Calu3 (cell line): ENCODE measurements around the gene ANO2. TPM values are rescaled to one million over a fixed set of nuclear protein-coding genes. Genes with fewer than 3 reads are reported as not detected.

Experiments used
- BruUV-seq: library from RNA; stranded (reverse); fragments of 400-500 nt; replicated peaks from 2 replicates; lab custom pipeline; 2021; lab: Mats Ljungman, UMichigan
- CTCF ChIA-PET: fragments of 300-600 bp; sonication (Branson Sonifier 250); formaldehyde crosslinking; loops from one replicate; lab custom pipeline; 2022; ENCODE audit warnings: antibody characterized with exemption; lab: Charles Lee
- DNase-seq: peaks from one replicate; pipeline ENCODE4 v3.0.0; 2022
- H3K27ac Mint-ChIP-seq: one replicate; pipeline ENCODE4 v1.8.0; 2022; ENCODE audit warnings: mixed read lengths; ENCODE audit not compliant: unreplicated experiment
- H3K27me3 Mint-ChIP-seq: one replicate; pipeline ENCODE4 v1.8.0; 2022; ENCODE audit warnings: mixed read lengths; ENCODE audit not compliant: unreplicated experiment
- H3K36me3 Mint-ChIP-seq: one replicate; pipeline ENCODE4 v1.8.0; 2022; ENCODE audit warnings: mild to moderate bottlenecking, moderate library complexity, mixed read lengths; ENCODE audit not compliant: insufficient read depth, unreplicated experiment
- H3K4me1 Mint-ChIP-seq: one replicate; pipeline ENCODE4 v1.8.0; 2022; ENCODE audit warnings: mild to moderate bottlenecking, low read depth, mixed read lengths; ENCODE audit not compliant: unreplicated experiment
- H3K4me3 Mint-ChIP-seq: one replicate; pipeline ENCODE4 v1.8.0; 2022; ENCODE audit warnings: mild to moderate bottlenecking, low read depth, moderate library complexity, mixed read lengths; ENCODE audit not compliant: unreplicated experiment
- H3K9me3 Mint-ChIP-seq: one replicate; pipeline ENCODE4 v1.8.0; 2022; ENCODE audit warnings: low read depth, mixed read lengths; ENCODE audit not compliant: unreplicated experiment
- intact Hi-C: fragments of 100-400 bp; cut with micrococcal nuclease; formaldehyde crosslinking; loops from one replicate; pipeline ENCODE4 v1.10.0; 2022; ENCODE audit not compliant: unreplicated experiment
- total RNA-seq: library from RNA; stranded (reverse); gene quantifications from 2 replicates; pipeline ENCODE4 v1.2.3, GENCODE V29; 2022
- TF ChIP-seq, protein P1 (sequence below): fragments of 200-600 bp; IDR thresholded peaks from one replicate; pipeline ENCODE4 v1.8.0; 2022; ENCODE audit warnings: antibody characterized with exemption; ENCODE audit not compliant: unreplicated experiment

Gene ANO2
- total RNA-seq, 1 experiment from 2014 or later: not detected

DNA sequence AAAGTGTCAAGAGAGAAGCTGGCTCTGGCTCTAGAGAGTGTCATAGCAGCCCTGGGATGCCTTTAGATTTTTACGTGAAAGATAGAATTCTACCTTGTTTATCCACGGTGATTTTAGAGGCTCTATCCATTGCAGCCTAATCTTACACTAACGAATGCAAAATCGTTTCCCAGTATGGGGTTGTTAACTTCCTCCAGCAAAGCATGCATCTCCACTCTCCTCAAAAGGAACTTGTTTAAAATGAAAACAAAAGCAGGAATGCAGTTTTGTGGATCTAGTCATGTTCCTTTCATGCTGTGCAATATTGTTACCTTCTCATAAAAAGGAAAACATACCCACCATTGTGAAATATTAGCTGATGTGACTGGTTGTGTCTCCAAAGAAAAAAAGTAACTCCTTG is 88.4 kb downstream of the ANO2 start:
- no peak for DNase-seq
- CTCF ChIA-PET: no interaction called here
- no peaks in the 10 kb centered on the region for H3K9me3 Mint-ChIP-seq
- peaks cover 62% of the 10 kb centered on the region for H3K27me3 Mint-ChIP-seq
- no TSS peak for BruUV-seq
- TF ChIP-seq, protein P1, sequence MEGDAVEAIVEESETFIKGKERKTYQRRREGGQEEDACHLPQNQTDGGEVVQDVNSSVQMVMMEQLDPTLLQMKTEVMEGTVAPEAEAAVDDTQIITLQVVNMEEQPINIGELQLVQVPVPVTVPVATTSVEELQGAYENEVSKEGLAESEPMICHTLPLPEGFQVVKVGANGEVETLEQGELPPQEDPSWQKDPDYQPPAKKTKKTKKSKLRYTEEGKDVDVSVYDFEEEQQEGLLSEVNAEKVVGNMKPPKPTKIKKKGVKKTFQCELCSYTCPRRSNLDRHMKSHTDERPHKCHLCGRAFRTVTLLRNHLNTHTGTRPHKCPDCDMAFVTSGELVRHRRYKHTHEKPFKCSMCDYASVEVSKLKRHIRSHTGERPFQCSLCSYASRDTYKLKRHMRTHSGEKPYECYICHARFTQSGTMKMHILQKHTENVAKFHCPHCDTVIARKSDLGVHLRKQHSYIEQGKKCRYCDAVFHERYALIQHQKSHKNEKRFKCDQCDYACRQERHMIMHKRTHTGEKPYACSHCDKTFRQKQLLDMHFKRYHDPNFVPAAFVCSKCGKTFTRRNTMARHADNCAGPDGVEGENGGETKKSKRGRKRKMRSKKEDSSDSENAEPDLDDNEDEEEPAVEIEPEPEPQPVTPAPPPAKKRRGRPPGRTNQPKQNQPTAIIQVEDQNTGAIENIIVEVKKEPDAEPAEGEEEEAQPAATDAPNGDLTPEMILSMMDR: no peak
- no peaks in the 10 kb centered on the region for H3K4me1 Mint-ChIP-seq
- no peak overlapping the region for H3K27ac Mint-ChIP-seq
- no peaks in the 10 kb centered on the region for H3K36me3 Mint-ChIP-seq
- intact Hi-C loops: no loop called here
- no peak overlapping the region for H3K4me3 Mint-ChIP-seq

DNA sequence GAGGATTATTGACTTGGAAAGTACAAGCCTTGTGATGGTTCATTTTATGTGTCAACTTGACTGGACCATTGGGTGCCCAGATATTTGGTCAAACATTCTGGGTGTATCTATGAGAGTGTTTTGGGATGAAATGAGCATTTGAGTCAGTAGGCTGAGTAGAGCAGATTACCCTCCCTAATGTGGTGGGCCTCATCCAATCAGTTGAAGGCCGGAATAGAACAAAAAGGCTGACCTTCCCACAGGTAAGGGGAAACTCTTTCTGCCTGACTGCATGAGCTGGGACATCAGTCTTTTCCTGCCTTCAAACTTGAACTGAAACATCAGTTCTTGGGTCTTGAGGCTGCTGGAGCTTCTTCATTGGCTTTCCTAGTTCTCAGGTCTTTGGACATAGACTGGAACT is 98.1 kb downstream of the ANO2 start:
- Mint-ChIP-seq H3K27me3 (peaks cover 43% of the 10 kb centered on the region), H3K36me3 (no peaks in the 10 kb centered on the region), H3K4me1 (no peaks in the 10 kb centered on the region), H3K27ac (no peak overlapping the region), H3K9me3 (no peaks in the 10 kb centered on the region), H3K4me3 (no peak overlapping the region)
- CTCF ChIA-PET: no interaction called here
- intact Hi-C loops: no loop called here
- TF ChIP-seq, protein P1: no peak
- no peak for DNase-seq
- no TSS peak for BruUV-seq

DNA sequence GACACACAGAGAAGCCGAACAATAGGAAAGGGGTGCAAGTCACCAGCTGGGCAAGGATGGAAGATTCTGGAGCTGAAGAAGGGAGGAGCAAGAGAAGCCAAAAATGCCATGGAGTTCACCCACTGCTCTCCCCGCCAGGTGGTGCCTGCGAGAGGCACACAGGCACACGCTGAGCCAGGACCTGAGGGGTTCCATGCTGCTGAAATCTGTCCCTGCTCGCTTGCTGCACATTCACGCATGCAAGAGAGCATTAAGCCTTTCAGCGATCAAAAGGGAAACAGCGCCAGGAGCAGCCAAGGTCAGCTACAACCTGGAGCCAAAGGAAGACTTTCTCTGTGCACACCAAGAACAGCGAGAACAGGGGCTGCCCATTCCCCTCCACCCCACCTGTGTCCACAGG is 104.1 kb downstream of the ANO2 start:
- no peak overlapping the region for H3K4me3 Mint-ChIP-seq
- TF ChIP-seq, protein P1: no peak
- H3K36me3 Mint-ChIP-seq: no peaks in the 10 kb centered on the region

DNA sequence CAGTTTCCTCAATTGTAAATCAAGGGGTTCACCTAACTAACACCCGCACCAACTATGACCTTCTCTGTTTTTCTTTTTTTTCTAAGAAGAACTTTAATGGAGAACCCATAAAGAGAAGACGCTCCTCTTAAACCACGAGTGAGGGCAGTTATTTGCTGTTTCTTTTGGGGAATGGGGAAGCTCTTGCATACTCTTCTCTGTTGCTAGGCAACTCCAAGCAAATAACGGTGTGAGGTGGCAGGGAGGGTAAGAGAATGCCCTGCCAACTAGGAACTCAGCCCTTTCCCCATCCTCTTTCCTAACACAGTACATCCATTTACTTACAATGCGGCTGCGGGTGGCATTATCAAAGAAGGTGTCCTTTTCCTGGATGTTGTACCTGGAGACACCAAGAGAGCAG is 114.9 kb downstream of the ANO2 start:
- no peak overlapping the region for H3K4me3 Mint-ChIP-seq
- no peak for DNase-seq
- intact Hi-C loops: no loop called here
- no TSS peak for BruUV-seq
- H3K27ac Mint-ChIP-seq: no peak overlapping the region
- TF ChIP-seq, protein P1: no peak
- H3K4me1 Mint-ChIP-seq: no peaks in the 10 kb centered on the region
- H3K9me3 Mint-ChIP-seq: no peaks in the 10 kb centered on the region
- no peaks in the 10 kb centered on the region for H3K36me3 Mint-ChIP-seq
- CTCF ChIA-PET: no interaction called here
- H3K27me3 Mint-ChIP-seq: peaks cover 35% of the 10 kb centered on the region

More for the DNA sequence above, 104.1 kb downstream of the ANO2 start:
- intact Hi-C loops: no loop called here
- no peaks in the 10 kb centered on the region for H3K9me3 Mint-ChIP-seq
- H3K27ac Mint-ChIP-seq: no peak overlapping the region
- BruUV-seq: no TSS peak
- no peak for DNase-seq
- peaks cover 62% of the 10 kb centered on the region for H3K27me3 Mint-ChIP-seq
- no peaks in the 10 kb centered on the region for H3K4me1 Mint-ChIP-seq
- CTCF ChIA-PET: no interaction called here
